H1 (cell line): Measurements from ENCODE around the gene AGRN. TPM values are rescaled to one million over a fixed set of nuclear protein-coding genes. Genes with fewer than 3 reads are reported as not detected.

Source experiments
- CTCF ChIA-PET: fragments of 300-600 bp; sonication (Branson Sonifier 250); formaldehyde crosslinking; loops from one replicate; lab custom pipeline; 2021; ENCODE audit not compliant: partially characterized antibody; lab: Charles Lee
- POLR2A ChIA-PET: fragments of 300-600 bp; sonication (Branson Sonifier 250); formaldehyde crosslinking; loops from one replicate; lab custom pipeline; 2021; ENCODE audit warnings: inconsistent platforms; ENCODE audit not compliant: partially characterized antibody; lab: Charles Lee
- DNase-seq, 2 experiments: peaks; one replicate each; pipeline versions ENCODE4 v3.0.0 to v3.0.0-alpha.2; 2010 to 2022; ENCODE audit warnings: low spot score in 2 of 2, low read depth in 1 of 2, mixed read lengths in 1 of 2
- FAIRE-seq: peaks from 2 replicates; lab custom pipeline; 2011; peaks lifted over from hg19 to GRCh38; lab: Jason Lieb, UNC
- H2AFZ ChIP-seq: 2 replicates; pipeline ENCODE4 v1.8.1; 2012; ENCODE audit warnings: low read length, inconsistent platforms
- H2AK5ac ChIP-seq: 2 replicates; pipeline ENCODE4 v1.6.1; 2013; ENCODE audit warnings: low read depth, low read length
- H2BK120ac ChIP-seq: replicated peaks from 2 replicates; pipeline ENCODE3; 2013; ENCODE audit warnings: low read depth, low read length, inconsistent platforms
- H2BK12ac ChIP-seq: 2 replicates; pipeline ENCODE4 v1.6.1; 2013; ENCODE audit warnings: low read depth, low read length
- H2BK15ac ChIP-seq: 2 replicates; pipeline ENCODE4 v1.6.1; 2013; ENCODE audit warnings: low read length
- H2BK20ac ChIP-seq: 2 replicates; pipeline ENCODE4 v1.6.1; 2013; ENCODE audit warnings: low read length
- H2BK5ac ChIP-seq: 2 replicates; pipeline ENCODE4 v1.6.1; 2013; ENCODE audit warnings: low read depth, low read length
- H3K14ac ChIP-seq: 2 replicates; pipeline ENCODE4 v1.6.1; 2013; ENCODE audit warnings: inconsistent platforms; ENCODE audit not compliant: insufficient read length
- H3K18ac ChIP-seq: 2 replicates; pipeline ENCODE4 v1.6.1; 2013; ENCODE audit warnings: low read length; ENCODE audit errors: extremely low read depth
- H3K23ac ChIP-seq: 2 replicates; pipeline ENCODE4 v1.6.1; 2013; ENCODE audit warnings: inconsistent platforms; ENCODE audit not compliant: insufficient read length
- H3K23me2 ChIP-seq: 2 replicates; pipeline ENCODE4 v1.6.1; 2013; ENCODE audit warnings: low read depth, low read length
- H3K27ac ChIP-seq: 2 replicates; pipeline ENCODE4 v1.6.1; 2011; ENCODE audit warnings: low read depth, low read length, inconsistent platforms
- H3K27me3 ChIP-seq, 4 experiments: replicated peaks in 1 of 4; 1 replicate in 1 of 4; 2 replicates in 3 of 4; pipeline versions ENCODE4 v1.6.1 to v1.8.1; 2011 to 2013; ENCODE audit warnings: low read length in 3 of 4, mild to moderate bottlenecking in 3 of 4, inconsistent platforms in 2 of 4, mixed read lengths in 2 of 4, moderate library complexity in 1 of 4; ENCODE audit not compliant: control insufficient read depth in 3 of 4, insufficient read depth in 3 of 4; ENCODE audit errors: extremely low read depth in 1 of 4
- H3K36me3 ChIP-seq, 4 experiments: 2 replicates each; pipeline versions ENCODE4 v1.6.1 to v1.8.1; 2011 to 2013; ENCODE audit warnings: mild to moderate bottlenecking in 4 of 4, low read length in 3 of 4, moderate library complexity in 2 of 4, control low read depth in 1 of 4, inconsistent platforms in 1 of 4; ENCODE audit not compliant: insufficient read depth in 4 of 4, control insufficient read depth in 2 of 4
- H3K4ac ChIP-seq: replicated peaks from 2 replicates; pipeline ENCODE3; 2013; ENCODE audit warnings: low read length, low read depth, mixed read lengths, inconsistent platforms; ENCODE audit not compliant: insufficient read length
- H3K4me1 ChIP-seq, 4 experiments: replicated peaks in 1 of 4; 1 replicate in 1 of 4; 2 replicates in 3 of 4; pipeline versions ENCODE4 v1.6.1 to v1.8.1; 2011 to 2013; ENCODE audit warnings: low read length in 3 of 4, inconsistent platforms in 2 of 4, mixed read lengths in 1 of 4; ENCODE audit not compliant: insufficient read depth in 4 of 4, control insufficient read depth in 3 of 4
- H3K4me2 ChIP-seq, 2 experiments: 2 replicates each; pipeline versions ENCODE4 v1.6.1 to v1.8.1; 2011 to 2013; ENCODE audit warnings: low read depth in 2 of 2, low read length in 2 of 2, control low read depth in 1 of 2, inconsistent platforms in 1 of 2, mild to moderate bottlenecking in 1 of 2; ENCODE audit not compliant: insufficient read depth in 1 of 2
- H3K4me3 ChIP-seq, 4 experiments: fragments of 200-600, 300-600 bp in 1 of 4; sonication (generic), shearing (Covaris generic), sonication (Bioruptor Twin) in 1 of 4; 2 replicates each; pipeline versions ENCODE4 v1.5.1 to v1.8.1; 2011 to 2016; ENCODE audit warnings: low read length in 4 of 4, low read depth in 3 of 4, control low read depth in 2 of 4, inconsistent platforms in 2 of 4, mild to moderate bottlenecking in 2 of 4, mixed read lengths in 1 of 4, moderate library complexity in 1 of 4; ENCODE audit not compliant: insufficient read depth in 2 of 4; ENCODE audit errors: extremely low read depth in 1 of 4
- H3K56ac ChIP-seq: replicated peaks from 2 replicates; pipeline ENCODE3; 2013; ENCODE audit warnings: low read depth, mild to moderate bottlenecking, mixed read lengths, low read length, inconsistent platforms; ENCODE audit not compliant: insufficient read length
- H3K79me1 ChIP-seq: 2 replicates; pipeline ENCODE4 v1.6.1; 2013; ENCODE audit warnings: low read depth, low read length, control low read depth
- H3K79me2 ChIP-seq, 2 experiments: 2 replicates each; pipeline versions ENCODE4 v1.6.1 to v1.8.1; 2012 to 2013; ENCODE audit warnings: low read length in 2 of 2, mild to moderate bottlenecking in 2 of 2, inconsistent platforms in 1 of 2; ENCODE audit not compliant: insufficient read depth in 2 of 2, control insufficient read depth in 1 of 2
- H3K9ac ChIP-seq, 4 experiments: replicated peaks in 1 of 4; 1 replicate in 1 of 4; 2 replicates in 3 of 4; pipeline versions ENCODE4 v1.6.1 to v1.8.1; 2011 to 2013; ENCODE audit warnings: low read depth in 3 of 4, low read length in 3 of 4, control low read depth in 2 of 4, mild to moderate bottlenecking in 2 of 4, moderate library complexity in 2 of 4, inconsistent platforms in 1 of 4; ENCODE audit errors: extremely low read depth in 1 of 4
- H3K9me3 ChIP-seq, 2 experiments: 2 replicates each; pipeline versions ENCODE4 v1.6.1 to v1.8.1; 2012 to 2013; ENCODE audit warnings: mild to moderate bottlenecking in 2 of 2, moderate library complexity in 2 of 2, control low read depth in 1 of 2, inconsistent platforms in 1 of 2, low read depth in 1 of 2, low read length in 1 of 2, mixed read lengths in 1 of 2; ENCODE audit not compliant: insufficient read depth in 2 of 2
- H4K20me1 ChIP-seq, 2 experiments: replicated peaks in 1 of 2; 2 replicates each; pipeline versions ENCODE3 to v1.8.1; 2011 to 2013; ENCODE audit warnings: inconsistent platforms in 2 of 2, low read length in 2 of 2, mild to moderate bottlenecking in 1 of 2; ENCODE audit not compliant: insufficient read depth in 2 of 2, control insufficient read depth in 1 of 2
- H4K5ac ChIP-seq: 2 replicates; pipeline ENCODE4 v1.6.1; 2013; ENCODE audit warnings: low read length, low read depth, mixed read lengths, inconsistent platforms; ENCODE audit not compliant: insufficient read length
- H4K8ac ChIP-seq: 2 replicates; pipeline ENCODE4 v1.8.0; 2013; ENCODE audit warnings: mild to moderate bottlenecking, moderate library complexity, low read length, inconsistent platforms; ENCODE audit not compliant: insufficient read depth; ENCODE audit errors: extremely low read depth
- H4K91ac ChIP-seq: replicated peaks from 2 replicates; pipeline ENCODE3; 2013; ENCODE audit warnings: low read length, mixed read lengths, inconsistent platforms; ENCODE audit not compliant: insufficient read length
- CBX8 ChIP-seq: fragments of 300-800, 300-1000 bp; sonication (generic); IDR thresholded peaks from 2 replicates; pipeline ENCODE4 v1.7.1; 2016; ENCODE audit warnings: low read depth, low read length, borderline replicate concordance
- CEBPB ChIP-seq: IDR thresholded peaks from 2 replicates; pipeline ENCODE4 v1.6.1; 2012; ENCODE audit warnings: low read depth, low read length
- CREB1 ChIP-seq: IDR thresholded peaks from 2 replicates; pipeline ENCODE4 v1.6.1; 2012; ENCODE audit warnings: inconsistent platforms
- GTF2F1 ChIP-seq: IDR thresholded peaks from 2 replicates; pipeline ENCODE4 v1.6.1; 2012; ENCODE audit warnings: low read depth, low read length, improper control_type of control experiment, borderline replicate concordance
- KDM1A ChIP-seq: fragments of 200-600, 300-600 bp; sonication (generic); IDR thresholded peaks from 2 replicates; pipeline ENCODE4 v1.7.1; 2016; ENCODE audit warnings: mild to moderate bottlenecking, low read length, borderline replicate concordance
- KDM4A ChIP-seq: IDR thresholded peaks from one replicate; pipeline ENCODE4 v1.7.1; 2012; ENCODE audit warnings: low read depth, mild to moderate bottlenecking, moderate library complexity, low read length, inconsistent platforms; ENCODE audit not compliant: severe bottlenecking
- NANOG ChIP-seq: IDR thresholded peaks from 2 replicates; pipeline ENCODE4 v1.6.1; 2011; ENCODE audit warnings: low read length, low read depth, mild to moderate bottlenecking, inconsistent platforms; ENCODE audit not compliant: insufficient read depth, poor library complexity, severe bottlenecking
- RBBP5 ChIP-seq: IDR thresholded peaks from 2 replicates; pipeline ENCODE4 v1.7.1; 2012; ENCODE audit warnings: low read depth, mild to moderate bottlenecking, inconsistent platforms, low read length, moderate library complexity, borderline replicate concordance
- SIX5 ChIP-seq: IDR thresholded peaks from 2 replicates; pipeline ENCODE4 v1.6.1; 2011; ENCODE audit warnings: mild to moderate bottlenecking, low read depth, low read length
- WGBS, 2 experiments: shearing (Covaris generic) in 1 of 2; methylation state at CpG; one replicate each; pipeline versions ENCODE4 v1.1.6 to v1.1.7; 2013 to 2015; ENCODE audit warnings: low lambda C conversion rate in 2 of 2, mixed read lengths in 2 of 2, inconsistent platforms in 1 of 2, low coverage in 1 of 2, missing lambda C conversion rate in 1 of 2; ENCODE audit not compliant: insufficient replicate concordance in 2 of 2, insufficient coverage in 1 of 2, insufficient read length in 1 of 2; ENCODE audit errors: extremely low coverage in 1 of 2, missing lambda C conversion rate in 1 of 2; 5-methylcytosine and 5-hydroxymethylcytosine counted together
- polyA plus RNA-seq, 7 experiments: library from polyadenylated mRNA; depleted of rRNA in 3 of 7; stranded (reverse) in 5 of 7; unstranded in 2 of 7; fragments of >200 nt in 5 of 7; fragments of 200-250 nt in 2 of 7; gene quantifications; 1 replicate in 5 of 7; 2 replicates in 1 of 7; 4 replicates in 1 of 7; pipeline versions ENCODE4 v1.2.1 to v1.2.3, GENCODE V29; 2011 to 2013; ENCODE audit warnings: missing spikeins in 2 of 7, mixed read lengths in 2 of 7
- total RNA-seq: library from RNA; stranded (reverse); fragmentation: NEBNext Ultra II Directional; extraction: Animal tissue kit (Norgen Biotek cat#: 25700); gene quantifications from 2 replicates; pipeline ENCODE4 v1.2.1, GENCODE V29; 2021
- TF ChIP-seq, protein P1 (sequence below): IDR thresholded peaks from 2 replicates; pipeline ENCODE4 v1.6.1; 2011; ENCODE audit warnings: low read depth, mild to moderate bottlenecking, low read length; ENCODE audit not compliant: insufficient read depth

AGRN gene
- total and polyA plus RNA-seq, 2 of the 8 experiments (the other 6 are each of a cell fraction or from before 2014, with no cell fraction given) = 52.3 to 155 TPM

DNA sequence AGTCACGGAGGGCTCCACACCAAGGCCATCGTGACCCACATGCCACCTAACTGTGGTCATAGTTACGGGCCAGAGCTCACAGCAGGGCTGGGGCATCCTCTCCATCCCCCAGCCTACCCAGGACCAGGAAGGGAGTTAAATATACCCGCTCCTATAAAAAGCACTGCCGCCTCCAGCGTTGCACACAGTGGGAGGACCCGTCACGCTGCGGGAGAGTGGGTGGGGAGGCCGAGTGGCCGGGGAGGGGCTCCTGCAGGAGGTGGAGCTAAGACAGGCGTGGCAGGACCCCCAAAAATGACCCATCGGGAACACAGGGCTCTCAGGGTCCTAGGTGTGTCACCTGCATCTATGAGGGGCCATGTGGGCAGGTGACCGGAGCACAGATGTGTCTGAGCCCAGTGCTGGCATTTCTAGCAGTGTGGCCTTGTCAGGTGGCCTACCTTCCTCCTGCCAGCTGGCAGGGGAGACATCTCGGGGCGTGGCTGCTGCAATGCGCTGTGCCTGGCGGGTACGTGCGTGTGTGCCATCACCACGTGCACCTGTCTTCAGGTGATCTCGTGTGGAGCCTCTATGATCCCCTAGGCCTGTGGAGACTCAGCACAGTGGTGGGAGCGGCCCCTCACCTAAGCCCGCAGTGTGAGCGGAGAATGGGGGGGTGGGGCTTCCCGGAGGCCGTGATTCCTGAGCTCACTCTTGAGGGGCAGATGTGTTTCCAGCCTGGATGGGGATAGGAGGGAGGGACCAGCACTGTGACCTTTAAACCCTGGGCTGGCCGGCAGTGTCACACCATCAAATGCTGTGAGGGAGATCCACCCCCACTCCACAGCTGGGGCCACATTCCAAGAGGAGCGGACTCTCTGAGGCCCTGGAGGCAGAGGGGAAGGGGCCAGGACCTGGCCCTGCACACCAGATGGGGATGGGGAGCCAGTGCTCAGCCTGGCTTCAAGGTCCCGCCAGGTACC lies 17.7 kb downstream of the AGRN start:
- no peak overlapping the region for H4K91ac ChIP-seq
- H2BK15ac ChIP-seq = no peak overlapping the region
- no peak overlapping the region for H2BK20ac ChIP-seq
- H3K23me2 ChIP-seq = peaks cover 13% of the 10 kb centered on the region; the same call in 1 of the 2 replicates
- H2BK120ac ChIP-seq = no peak overlapping the region
- no peak overlapping the region for H2BK5ac ChIP-seq
- H3K27me3 ChIP-seq = peaks cover 0 to 41% (median 30%) of the 10 kb centered on the region in 4 experiments; a peak in 5 of 7 replicates
- no peak overlapping the region for H3K4me2 ChIP-seq
- DNase-seq = no peak
- no peak overlapping the region for H3K4ac ChIP-seq
- no peak overlapping the region for H3K14ac ChIP-seq
- no peak overlapping the region for H3K56ac ChIP-seq
- H3K4me1 ChIP-seq = peaks cover 0 to 19% (median 5%) of the 10 kb centered on the region in 4 experiments; a peak in 5 of 7 replicates
- H3K79me2 ChIP-seq = no peaks in the 10 kb centered on the region
- ChIA-PET CTCF (interaction anchor here (0.6 to 5.8 kb wide), 9 partner anchors 20 to 213 kb away, joined by 3 to 70 read pairs (median 4); partner anchors contain the start of gene ISG15), POLR2A (interaction anchor here (0.6 to 10.9 kb wide), 9 partner anchors 18 to 286 kb away, joined by 3 to 245 read pairs (median 4); partner anchors contain the start of genes AGRN and ISG15)
- no peak overlapping the region for H3K9ac ChIP-seq
- H3K79me1 ChIP-seq = peaks cover 5% of the 10 kb centered on the region; the same call in 1 of the 2 replicates
- H3K36me3 ChIP-seq = peaks cover 0 to 13% (median 0%) of the 10 kb centered on the region in 4 experiments; a peak in 2 of 8 replicates
- H3K4me3 ChIP-seq = no peak overlapping the region
- H4K8ac ChIP-seq = peak overlapping the region; percentile 5; the same call in 1 of the 2 replicates
- H3K9me3 ChIP-seq = no peaks in the 10 kb centered on the region
- H4K5ac ChIP-seq = no peak overlapping the region
- FAIRE-seq = no peak
- H3K23ac ChIP-seq = no peak overlapping the region
- no peak overlapping the region for H3K18ac ChIP-seq
- H2AFZ ChIP-seq = no peak overlapping the region
- H2AK5ac ChIP-seq = no peak overlapping the region
- H3K27ac ChIP-seq = no peak overlapping the region
- WGBS, 2 experiments = 86% methylated on average over 29 of the region's 30 CpGs; no CpG with 5 or more reads in 1 of the 2 experiments
- H2BK12ac ChIP-seq = no peak overlapping the region
- peaks cover 45 to 61% of the 10 kb centered on the region in 2 experiments for H4K20me1 ChIP-seq
- TF ChIP-seq, protein P1, sequence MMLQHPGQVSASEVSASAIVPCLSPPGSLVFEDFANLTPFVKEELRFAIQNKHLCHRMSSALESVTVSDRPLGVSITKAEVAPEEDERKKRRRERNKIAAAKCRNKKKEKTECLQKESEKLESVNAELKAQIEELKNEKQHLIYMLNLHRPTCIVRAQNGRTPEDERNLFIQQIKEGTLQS = no peak
- no peak for TF ChIP-seq NANOG
- no peak for TF ChIP-seq CBX8
- TF ChIP-seq SIX5 = no peak
- no peak for TF ChIP-seq KDM4A
- no peak for TF ChIP-seq RBBP5
- no peak for TF ChIP-seq KDM1A
- TF ChIP-seq CREB1 = no peak
- no peak for TF ChIP-seq GTF2F1
- TF ChIP-seq CEBPB = no peak
